Measurements from ENCODE around the gene CYP3A4.
"Not testable (repeated sequence)": the region's sequence is repeated elsewhere in the genome, so short reads cannot be mapped to it uniquely, and the experiment has no call there.

Gene CYP3A4

DNA sequence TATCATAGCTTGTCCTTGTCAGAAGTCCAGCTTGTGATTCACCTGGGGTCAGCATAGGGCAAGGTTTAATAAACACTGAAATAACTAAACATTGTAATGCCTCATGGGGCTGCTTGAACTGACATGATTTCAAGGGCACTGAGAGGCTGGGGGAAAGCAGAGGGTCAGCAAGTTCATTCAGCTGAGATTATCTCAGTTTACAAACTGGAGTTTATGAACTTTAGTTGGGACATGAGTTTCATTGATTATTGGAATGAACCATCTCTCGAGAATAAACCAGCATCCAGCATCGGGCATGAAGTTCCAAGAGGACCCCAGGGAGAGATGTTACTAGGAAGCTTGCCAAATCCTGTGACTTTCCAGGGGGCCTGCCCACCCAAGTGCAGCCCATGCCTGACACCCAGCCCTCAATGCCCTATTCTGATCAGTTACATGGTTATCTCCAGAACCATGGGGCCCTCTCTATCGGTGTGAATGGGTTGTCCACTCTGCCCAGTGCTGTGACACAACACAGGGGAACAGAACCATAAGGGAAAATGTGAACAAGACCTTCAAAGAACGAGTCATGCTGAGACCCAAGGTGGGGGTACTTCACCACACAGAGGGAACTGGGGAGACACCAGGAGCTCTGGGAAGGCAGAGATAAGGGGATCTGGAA is 41.1 kb downstream of the CYP3A4 start:
- DNase-seq (ENCODE audit: insufficient read length): no peak
- no peak for TF ChIP-seq POLR2A (IDR thresholded peaks at IDR 0.05; ENCODE audit: low read depth, low read length)
- TF ChIP-seq POLR2AphosphoS5 (IDR thresholded peaks at IDR 0.05; ENCODE audit: low read depth, low read length): no peak
- TF ChIP-seq TAF1 (IDR thresholded peaks at IDR 0.05; ENCODE audit: borderline replicate concordance, low read depth, low read length): no peak
- no peak for FAIRE-seq

DNA sequence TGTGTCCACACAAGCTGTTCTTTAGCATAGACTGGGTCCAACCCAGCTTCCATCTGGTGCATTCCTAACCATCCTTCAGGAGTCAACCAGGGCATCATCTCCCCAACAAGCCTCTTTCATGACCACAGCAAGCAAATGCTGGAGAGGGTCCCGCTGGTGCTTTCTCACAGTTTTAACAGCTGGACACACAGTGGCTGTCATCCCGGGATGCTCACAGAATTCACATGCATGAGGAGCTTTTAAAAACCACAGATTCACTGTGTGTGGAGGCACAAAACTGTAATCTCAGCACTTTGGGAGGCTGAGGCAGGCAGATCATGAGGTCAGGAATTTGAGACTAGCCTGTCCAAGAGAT is 42.6 kb downstream of the CYP3A4 start:
- DNase-seq (ENCODE audit: insufficient read length): no peak
- FAIRE-seq: no peak
- TF ChIP-seq POLR2A (IDR thresholded peaks at IDR 0.05; ENCODE audit: low read depth, low read length) (no peak), POLR2AphosphoS5 (IDR thresholded peaks at IDR 0.05; ENCODE audit: low read depth, low read length) (no peak), TAF1 (IDR thresholded peaks at IDR 0.05; ENCODE audit: borderline replicate concordance, low read depth, low read length) (no peak)

DNA sequence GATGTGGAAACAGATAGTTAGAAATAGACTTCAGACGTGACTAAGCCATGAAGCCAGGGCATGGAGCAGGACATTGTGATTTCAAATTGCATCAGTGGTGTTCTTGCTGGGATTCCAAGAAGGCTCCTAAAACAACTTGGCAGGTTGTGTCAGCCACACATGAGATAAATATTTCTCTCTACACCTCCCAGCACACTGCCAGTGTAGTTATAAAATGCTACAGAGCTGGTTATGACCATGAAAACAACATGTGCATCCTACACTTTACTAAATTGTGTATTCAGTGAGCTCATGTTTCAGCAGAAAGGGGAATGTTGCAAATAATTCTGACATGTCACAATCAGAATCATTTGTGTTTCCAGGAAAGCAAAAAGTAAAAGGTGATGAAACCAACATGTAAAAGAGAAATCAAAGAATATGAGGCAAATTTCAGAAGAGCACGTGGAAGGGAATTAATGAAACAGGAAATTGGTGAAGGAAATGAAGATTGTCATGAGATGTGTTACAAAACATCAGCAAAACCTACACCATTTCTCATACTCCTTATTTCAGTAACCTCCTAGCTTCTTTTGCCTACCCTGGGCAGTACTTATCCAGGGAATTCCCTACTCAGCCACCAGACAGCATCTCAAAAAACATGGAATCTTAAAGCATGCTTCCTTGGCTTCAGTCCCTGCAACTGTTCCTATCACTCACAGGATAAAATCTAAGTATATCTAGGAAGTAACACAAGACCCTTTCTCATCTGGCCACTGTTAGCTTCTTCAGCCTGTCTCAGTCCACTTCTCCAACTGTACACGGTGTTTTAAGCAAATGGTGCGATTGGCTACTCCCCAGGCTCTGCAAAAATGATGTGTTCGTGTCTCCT is 43.2 kb downstream of the CYP3A4 start:
- no peak for TF ChIP-seq POLR2A (IDR thresholded peaks at IDR 0.05; ENCODE audit: low read depth, low read length)
- no peak for TF ChIP-seq POLR2AphosphoS5 (IDR thresholded peaks at IDR 0.05; ENCODE audit: low read depth, low read length)
- no peak for DNase-seq (ENCODE audit: insufficient read length)
- no peak for FAIRE-seq

- DNase-seq (ENCODE audit: insufficient read length) (no peak), FAIRE-seq (no peak)
- no peak for TF ChIP-seq POLR2AphosphoS5 (IDR thresholded peaks at IDR 0.05; ENCODE audit: low read depth, low read length)
Measured at GRCh38 chr7:99739699-99740572, 44.0 kb downstream of the CYP3A4 start.

DNA sequence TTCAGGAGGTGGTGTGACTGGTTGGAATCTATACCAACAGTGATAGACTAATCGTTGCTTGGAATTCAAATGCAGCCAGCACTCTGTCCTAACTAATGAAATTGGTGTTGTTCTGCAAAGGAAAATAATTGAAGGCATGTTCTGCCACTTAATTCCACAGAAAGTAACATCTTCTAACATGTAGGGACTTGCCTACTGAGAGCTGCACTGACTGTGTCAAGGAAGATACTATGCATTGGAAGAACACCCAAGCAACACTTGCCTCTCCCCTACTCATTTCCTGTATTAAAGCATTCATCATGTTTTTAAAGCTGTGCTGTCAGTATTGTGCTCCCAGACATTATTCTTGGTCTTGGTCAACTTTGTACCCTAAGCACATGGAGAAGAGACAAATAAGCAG is 46.3 kb downstream of the CYP3A4 start:
- TF ChIP-seq POLR2AphosphoS5 (IDR thresholded peaks at IDR 0.05; ENCODE audit: low read depth, low read length) (no peak), POLR2A (IDR thresholded peaks at IDR 0.05; ENCODE audit: low read depth, low read length) (no peak), TAF1 (IDR thresholded peaks at IDR 0.05; ENCODE audit: borderline replicate concordance, low read depth, low read length) (no peak)
- no peak for FAIRE-seq

GRCh38 chr7:99736667-99737066 is 47.3 kb downstream of the CYP3A4 start:
- not testable (repeated sequence) for FAIRE-seq

More for the DNA sequence above, 46.3 kb downstream of the CYP3A4 start:
- DNase-seq (ENCODE audit: insufficient read length): no peak

DNA sequence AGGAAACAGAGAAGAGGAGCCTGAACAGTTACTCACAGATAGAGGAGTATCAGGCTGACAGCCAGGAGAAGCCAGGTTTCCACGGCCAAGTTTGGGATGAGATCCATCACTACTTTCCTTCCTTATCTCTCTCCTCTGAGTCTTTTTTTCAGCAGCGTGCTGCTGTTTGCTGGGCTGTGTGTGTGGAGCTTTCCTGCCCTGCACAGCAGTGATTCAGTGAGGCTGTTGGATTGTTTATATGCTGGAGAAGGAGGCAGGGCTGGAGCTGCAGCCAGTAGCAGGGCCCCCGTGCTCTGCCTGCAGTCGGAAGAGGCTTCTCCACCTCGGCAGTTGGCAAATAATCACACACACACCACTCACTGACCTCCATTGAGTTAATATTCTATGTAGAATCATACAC is 49.0 kb downstream of the CYP3A4 start, which contains the start of gene CYP3A7:
Gene CYP3A7, minus strand, starts transcription at position 210 of the 400 bp plus-strand sequence. Its CDS starts 103 bp downstream, at position 107.
- FAIRE-seq: no peak
- TF ChIP-seq TAF1 (IDR thresholded peaks at IDR 0.05; ENCODE audit: borderline replicate concordance, low read depth, low read length) (no peak), POLR2A (IDR thresholded peaks at IDR 0.05; ENCODE audit: low read depth, low read length) (no peak), POLR2AphosphoS5 (IDR thresholded peaks at IDR 0.05; ENCODE audit: low read depth, low read length) (no peak)
- no peak for DNase-seq (ENCODE audit: insufficient read length)

More at GRCh38 chr7:99736667-99737066, 47.3 kb downstream of the CYP3A4 start:
- DNase-seq (ENCODE audit: insufficient read length): not testable (repeated sequence)

- no peak for DNase-seq (ENCODE audit: insufficient read length)
- no peak for TF ChIP-seq POLR2AphosphoS5 (IDR thresholded peaks at IDR 0.05; ENCODE audit: low read depth, low read length)
- TF ChIP-seq TAF1 (IDR thresholded peaks at IDR 0.05; ENCODE audit: borderline replicate concordance, low read depth, low read length): no peak
- no peak for TF ChIP-seq POLR2A (IDR thresholded peaks at IDR 0.05; ENCODE audit: low read depth, low read length)
- FAIRE-seq: no peak
Measured at GRCh38 chr7:99733448-99733847, 50.5 kb downstream of the CYP3A4 start.

GRCh38 chr7:99733003-99733402 is 51.0 kb downstream of the CYP3A4 start:
- TF ChIP-seq TAF1 (IDR thresholded peaks at IDR 0.05; ENCODE audit: borderline replicate concordance, low read depth, low read length) (no peak), POLR2A (IDR thresholded peaks at IDR 0.05; ENCODE audit: low read depth, low read length) (no peak), POLR2AphosphoS5 (IDR thresholded peaks at IDR 0.05; ENCODE audit: low read depth, low read length) (no peak)
- no peak for FAIRE-seq

GRCh38 chr7:99731638-99732374 is 52.2 kb downstream of the CYP3A4 start:
- TF ChIP-seq POLR2AphosphoS5 (IDR thresholded peaks at IDR 0.05; ENCODE audit: low read depth, low read length) (no peak), POLR2A (IDR thresholded peaks at IDR 0.05; ENCODE audit: low read depth, low read length) (no peak), TAF1 (IDR thresholded peaks at IDR 0.05; ENCODE audit: borderline replicate concordance, low read depth, low read length) (no peak)
- no peak for DNase-seq (ENCODE audit: insufficient read length)
- no peak for FAIRE-seq

More at GRCh38 chr7:99733003-99733402, 51.0 kb downstream of the CYP3A4 start:
- no peak for DNase-seq (ENCODE audit: insufficient read length)

- FAIRE-seq: no peak
- DNase-seq (ENCODE audit: insufficient read length): no peak
- TF ChIP-seq POLR2AphosphoS5 (IDR thresholded peaks at IDR 0.05; ENCODE audit: low read depth, low read length) (no peak), TAF1 (IDR thresholded peaks at IDR 0.05; ENCODE audit: borderline replicate concordance, low read depth, low read length) (no peak), POLR2A (IDR thresholded peaks at IDR 0.05; ENCODE audit: low read depth, low read length) (no peak)
Measured at GRCh38 chr7:99730992-99731391, 53.0 kb downstream of the CYP3A4 start.

All from GM12892 (cell line).